K562 (cell line): ENCODE data around the gene SLK. TPM values are rescaled to one million over a fixed set of nuclear protein-coding genes. Genes with fewer than 3 reads are reported as not detected.

Experiments
- ATAC-seq: fragments of 200-7000 bp; cut with Tn5 transposase; 3 replicates; pipeline ENCODE4 v1.9.1; 2020; ENCODE audit warnings: moderate library complexity
- BruUV-seq: library from RNA; stranded (reverse); fragments of 400-500 nt; replicated peaks from 2 replicates; lab custom pipeline; 2021; lab: Mats Ljungman, UMichigan
- CTCF ChIA-PET: fragments of 300-600 bp; formaldehyde crosslinking; extraction: SDS; loops from one replicate; lab custom pipeline; 2021; ENCODE audit warnings: low intra/inter-chr PET ratio; lab: Yijun Ruan, JAX
- POLR2A ChIA-PET: fragments of 300-600, 350-650 bp; sonication (Branson Sonifier 250); formaldehyde crosslinking; extraction: SDS; loops from one replicate; lab custom pipeline; 2021; ENCODE audit warnings: antibody characterized with exemption, inconsistent platforms; lab: Yijun Ruan, JAX
- DNase-seq, 4 experiments: peaks; one replicate each; pipeline versions ENCODE4 v3.0.0 to v3.0.0-alpha.2; 2011 to 2018; ENCODE audit warnings: low spot score in 3 of 4, mixed read lengths in 3 of 4; ENCODE audit errors: extremely low read depth in 1 of 4
- FAIRE-seq: peaks from 2 replicates; lab custom pipeline; 2011; peaks lifted over from hg19 to GRCh38; lab: Jason Lieb, UNC
- H2AFZ ChIP-seq: 2 replicates; pipeline ENCODE4 v1.6.0; 2011; ENCODE audit warnings: low read depth, low read length, control low read depth, inconsistent platforms
- H3K27ac ChIP-seq: fragments of 200-600 bp; 3 replicates; pipeline ENCODE4 v1.8.0; 2011; ENCODE audit warnings: low read depth, mild to moderate bottlenecking, control low read depth, inconsistent platforms, low read length, moderate library complexity, mixed read lengths; ENCODE audit errors: extremely low read depth
- H3K27me3 ChIP-seq, 2 experiments: fragments of 300-600 bp in 1 of 2; 2 replicates in 1 of 2; 3 replicates in 1 of 2; pipeline versions ENCODE4 v1.6.0 to v1.8.0; 2011; ENCODE audit warnings: inconsistent platforms in 2 of 2, low read length in 2 of 2, mild to moderate bottlenecking in 1 of 2, mixed read lengths in 1 of 2, moderate library complexity in 1 of 2; ENCODE audit not compliant: control insufficient read depth in 2 of 2, insufficient read depth in 2 of 2
- H3K36me3 ChIP-seq: fragments of 300-600 bp; 3 replicates; pipeline ENCODE4 v1.8.0; 2011; ENCODE audit warnings: mild to moderate bottlenecking, low read length, inconsistent platforms; ENCODE audit not compliant: control insufficient read depth, insufficient read depth
- H3K4me1 ChIP-seq, 2 experiments: fragments of 200-600 bp in 1 of 2; replicated peaks in 1 of 2; 2 replicates in 1 of 2; 3 replicates in 1 of 2; pipeline versions ENCODE4 v1.5.1 to v1.8.0; 2011; ENCODE audit warnings: inconsistent platforms in 2 of 2, low read length in 2 of 2, mild to moderate bottlenecking in 1 of 2, mixed read lengths in 1 of 2, moderate library complexity in 1 of 2; ENCODE audit not compliant: control insufficient read depth in 2 of 2, insufficient read depth in 2 of 2
- H3K4me2 ChIP-seq: 2 replicates; pipeline ENCODE4 v1.6.1; 2011; ENCODE audit warnings: low read length, control low read depth, inconsistent platforms, mixed read lengths; ENCODE audit not compliant: insufficient read depth
- H3K4me3 ChIP-seq: fragments of 200-600 bp; sonication (generic), shearing (Covaris generic); 2 replicates; pipeline ENCODE4 v1.5.1; 2016; ENCODE audit warnings: control low read depth, inconsistent platforms
- H3K79me2 ChIP-seq: fragments of 200-600 bp; 3 replicates; pipeline ENCODE4 v1.8.0; 2011; ENCODE audit warnings: low read length, inconsistent platforms; ENCODE audit not compliant: control insufficient read depth, insufficient read depth
- H3K9ac ChIP-seq, 2 experiments: 2 replicates each; pipeline versions ENCODE4 v1.6.0 to v1.6.1; 2011; ENCODE audit warnings: low read depth in 2 of 2, low read length in 2 of 2, control low read depth in 1 of 2, inconsistent platforms in 1 of 2, mild to moderate bottlenecking in 1 of 2, mixed read lengths in 1 of 2; ENCODE audit not compliant: insufficient read depth in 1 of 2
- H3K9me1 ChIP-seq: one replicate; pipeline ENCODE4 v1.6.0; 2011; ENCODE audit warnings: inconsistent platforms, mild to moderate bottlenecking, low read length, moderate library complexity; ENCODE audit not compliant: control insufficient read depth, insufficient read depth
- H3K9me3 ChIP-seq: replicated peaks from 2 replicates; pipeline ENCODE4 v1.5.1; 2011; ENCODE audit warnings: low read depth, low read length, inconsistent platforms; ENCODE audit not compliant: control insufficient read depth, insufficient read depth
- H4K20me1 ChIP-seq: replicated peaks from 2 replicates; pipeline ENCODE4 v1.6.1; 2011; ENCODE audit warnings: low read length, inconsistent platforms, mixed read lengths; ENCODE audit not compliant: control insufficient read depth, insufficient read depth
- PCBP2 ChIP-seq: fragments of 200-400 bp; formaldehyde crosslinking; IDR thresholded peaks from 2 replicates; pipeline ENCODE4 v1.6.1; 2018; ENCODE audit warnings: low read length, low read depth, mild to moderate bottlenecking, moderate library complexity; ENCODE audit not compliant: poor library complexity, severe bottlenecking
- SMAD4 ChIP-seq: fragments of 250-450 bp; sonication (Bioruptor Pico); conservative IDR thresholded peaks from 2 replicates; pipeline ENCODE4 v1.8.0; 2021; ENCODE audit warnings: inconsistent platforms, mild to moderate bottlenecking, moderate library complexity
- WGBS: fragments of 100-300 bp; shearing (Covaris generic); methylation state at CpG from one replicate; pipeline ENCODE4 v1.1.6; 2016; ENCODE audit warnings: low coverage, mixed read lengths; ENCODE audit not compliant: insufficient coverage; ENCODE audit errors: missing lambda C conversion rate; 5-methylcytosine and 5-hydroxymethylcytosine counted together
- in situ Hi-C: fragments of 300-500 bp; cut with MboI; formaldehyde crosslinking; loops from 4 replicates; pipeline ENCODE4 v1.15.0; 2018; ENCODE audit warnings: inconsistent platforms, mixed read lengths
- intact Hi-C: fragments of 100-400 bp; cut with micrococcal nuclease; formaldehyde crosslinking; loops from 2 replicates; pipeline ENCODE4 v1.14.2; 2022
- polyA plus RNA-seq, 8 experiments: library from polyadenylated mRNA; depleted of rRNA in 4 of 8; stranded (reverse) in 5 of 8; unstranded in 3 of 8; fragments of >200 nt; fragmentation: Nextera tagmentation in 2 of 8; fragmentation: Illumina TruSeq in 1 of 8; extraction: Ambion mirVana in 2 of 8; extraction: Trizol in 1 of 8; gene quantifications; 2 replicates each; pipeline versions ENCODE4 v1.2.1 to v1.2.3, GENCODE V29; 2011 to 2014; ENCODE audit warnings: inconsistent platforms in 1 of 8, missing spikeins in 1 of 8
- total RNA-seq, 7 experiments: library from RNA; depleted of rRNA in 6 of 7; stranded (reverse); fragments of >200 nt in 6 of 7; fragmentation: Illumina TruSeq in 2 of 7; extraction: Trizol in 2 of 7; gene quantifications; 2 replicates each; pipeline versions ENCODE4 v1.2.1 to v1.2.3, GENCODE V29; 2011 to 2021; ENCODE audit warnings: low replicate concordance in 1 of 7
- TF ChIP-seq, protein P1 (sequence below): sonication (generic); formaldehyde crosslinking; IDR thresholded peaks from 2 replicates; pipeline ENCODE4 v1.8.0; 2022; ENCODE audit warnings: mild to moderate bottlenecking, missing genetic modification reagents

SLK gene
- total and polyA plus RNA-seq, 9 of the 15 experiments (the other 6 are each of a cell fraction or from before 2014, with no cell fraction given): 8.2 to 40.0 (median 23.4) TPM

GRCh38 chr10:104040862-104041789, 74.2 kb downstream of the SLK start:
- no peak for TF ChIP-seq SMAD4 (CRISPR knock-in tag)
- TF ChIP-seq PCBP2: no peak
- TF ChIP-seq, protein P1, sequence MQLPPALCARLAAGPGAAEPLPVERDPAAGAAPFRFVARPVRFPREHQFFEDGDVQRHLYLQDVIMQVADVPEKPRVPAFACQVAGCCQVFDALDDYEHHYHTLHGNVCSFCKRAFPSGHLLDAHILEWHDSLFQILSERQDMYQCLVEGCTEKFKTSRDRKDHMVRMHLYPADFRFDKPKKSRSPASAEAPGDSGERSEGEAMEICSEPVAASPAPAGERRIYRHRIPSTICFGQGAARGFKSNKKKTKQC (CRISPR knock-in tag): no peak
- TF ChIP-seq, all 486 proteins: peak for 0
- no peak for FAIRE-seq
- Histone ChIP-seq H3K36me3 (no peaks in the 10 kb centered on the region), H4K20me1 (no peaks in the 10 kb centered on the region), H3K4me1 (peaks cover 0 to 5% of the 10 kb centered on the region in 2 experiments; a peak in 2 of 5 replicates), H3K4me3 (no peak overlapping the region), H3K27me3 (peaks cover 7 to 40% of the 10 kb centered on the region in 2 experiments; a peak in 3 of 5 replicates), H3K4me2 (no peak overlapping the region), H2AFZ (no peak overlapping the region), H3K9me1 (no peaks in the 10 kb centered on the region), H3K79me2 (no peaks in the 10 kb centered on the region), H3K27ac (no peak overlapping the region), H3K9me3 (no peaks in the 10 kb centered on the region), H3K9ac (no peak overlapping the region)
- DNase-seq: no peak
- no peak for ATAC-seq
- no TSS peak for BruUV-seq
- intact Hi-C loops (loop anchor here (10.0 kb wide), 1 partner anchor 156 kb away; no protein-coding TSS in a partner anchor), in situ Hi-C loops (no loop called here)
- WGBS: 0% methylated on average over 7 of the region's 9 CpGs
- ChIA-PET POLR2A (no interaction called here), CTCF (no interaction called here)
